DLD1 (cell line): ENCODE data around the gene ACOX3.

Experiments used
- in situ Hi-C: cut with HindIII; loops from 2 replicates; pipeline ENCODE4 v1.10.0; 2017; ENCODE audit warnings: low sequenced_read_pairs

Gene ACOX3

GRCh38 chr4:8468746-8469535, 28.4 kb upstream of the ACOX3 start:
- in situ Hi-C loops = no loop called here

GRCh38 chr4:8467016-8467415, 26.5 kb upstream of the ACOX3 start:
- in situ Hi-C loops = no loop called here

- in situ Hi-C loops = no loop called here
These were observed 25.4 kb upstream of the ACOX3 start for GRCh38 chr4:8465615-8466611.

- in situ Hi-C loops = no loop called here
These were observed 23.9 kb upstream of the ACOX3 start for GRCh38 chr4:8464381-8464780.

GRCh38 chr4:8463811-8464210, 23.3 kb upstream of the ACOX3 start:
- in situ Hi-C loops = no loop called here

GRCh38 chr4:8461616-8462015, 21.1 kb upstream of the ACOX3 start:
- in situ Hi-C loops = no loop called here

GRCh38 chr4:8461086-8461485, 20.6 kb upstream of the ACOX3 start:
- in situ Hi-C loops = no loop called here

GRCh38 chr4:8459867-8460445, 19.4 kb upstream of the ACOX3 start:
- in situ Hi-C loops = no loop called here

- in situ Hi-C loops = no loop called here
These were observed 17.2 kb upstream of the ACOX3 start for GRCh38 chr4:8457646-8458252.

GRCh38 chr4:8453957-8454356, 13.4 kb upstream of the ACOX3 start:
- in situ Hi-C loops = no loop called here

GRCh38 chr4:8451440-8452182, 11.1 kb upstream of the ACOX3 start:
- in situ Hi-C loops = no loop called here

GRCh38 chr4:8446122-8446521, 5.6 kb upstream of the ACOX3 start:
- in situ Hi-C loops = no loop called here

- in situ Hi-C loops = no loop called here
These were observed 3.3 kb upstream of the ACOX3 start for GRCh38 chr4:8443801-8444200.

GRCh38 chr4:8442596-8443358, 2.3 kb upstream of the ACOX3 start:
- in situ Hi-C loops = no loop called here

- in situ Hi-C loops = no loop called here
These were observed 1.1 kb upstream of the ACOX3 start for GRCh38 chr4:8441499-8442091.

- in situ Hi-C loops = no loop called here
These were observed 520 bp downstream of the ACOX3 start for GRCh38 chr4:8439914-8440491.

GRCh38 chr4:8439168-8439567, 1.4 kb downstream of the ACOX3 start:
- in situ Hi-C loops = no loop called here

- in situ Hi-C loops = no loop called here
These were observed 1.8 kb downstream of the ACOX3 start for GRCh38 chr4:8438743-8439142.

GRCh38 chr4:8437281-8437680, 3.2 kb downstream of the ACOX3 start:
- in situ Hi-C loops = no loop called here
